OCI-LY1 (cell line): Measurements from ENCODE around the gene HYCC2.

Experiments
- H2AFZ ChIP-seq: fragments of 200-600 bp; sonication (generic), shearing (Covaris generic); 2 replicates; pipeline ENCODE4 v1.6.0; 2014; ENCODE audit warnings: antibody characterized with exemption, mild to moderate bottlenecking, low read length
- H3F3A ChIP-seq: fragments of 200-600 bp; sonication (generic), shearing (Covaris generic); 2 replicates; pipeline ENCODE4 v1.6.0; 2014; ENCODE audit warnings: mild to moderate bottlenecking, antibody characterized with exemption, low read length, moderate library complexity; ENCODE audit not compliant: insufficient read depth
- H3K27ac ChIP-seq: fragments of 200-600 bp; sonication (generic); 2 replicates; pipeline ENCODE4 v1.5.1; 2014; ENCODE audit warnings: low read length, mixed run types, mild to moderate bottlenecking, low read depth; ENCODE audit not compliant: poor library complexity, severe bottlenecking
- H3K27me3 ChIP-seq: fragments of 200-600 bp; sonication (generic); 2 replicates; pipeline ENCODE4 v1.6.0; 2014; ENCODE audit warnings: antibody characterized with exemption, mild to moderate bottlenecking, low read length, moderate library complexity; ENCODE audit not compliant: insufficient read depth
- H3K36me3 ChIP-seq: fragments of 200-600 bp; sonication (generic); 2 replicates; pipeline ENCODE4 v1.6.1; 2014; ENCODE audit warnings: mild to moderate bottlenecking, antibody characterized with exemption, low read length, moderate library complexity, mixed read lengths; ENCODE audit not compliant: insufficient read depth
- H3K4me1 ChIP-seq: fragments of 200-600 bp; sonication (generic); 2 replicates; pipeline ENCODE4 v1.5.1; 2014; ENCODE audit warnings: mild to moderate bottlenecking, low read length, moderate library complexity; ENCODE audit not compliant: insufficient read depth, severe bottlenecking
- H3K4me2 ChIP-seq: fragments of 200-600 bp; sonication (generic), shearing (Covaris generic); 2 replicates; pipeline ENCODE4 v1.6.1; 2014; ENCODE audit warnings: low read length
- H3K4me3 ChIP-seq: fragments of 200-600 bp; sonication (generic); 2 replicates; pipeline ENCODE4 v1.5.1; 2014; ENCODE audit warnings: low read length, low read depth, mild to moderate bottlenecking, mixed read lengths; ENCODE audit not compliant: poor library complexity, severe bottlenecking
- H3K79me2 ChIP-seq: fragments of 200-600 bp; shearing (Covaris generic); 2 replicates; pipeline ENCODE4 v1.6.1; 2016; ENCODE audit warnings: mixed run types, low read length, mixed read lengths; ENCODE audit not compliant: insufficient read depth
- H3K9ac ChIP-seq: fragments of 200-600 bp; sonication (generic), shearing (Covaris generic); 2 replicates; pipeline ENCODE4 v1.6.1; 2014; ENCODE audit warnings: mild to moderate bottlenecking, low read length, mixed read lengths
- H3K9me2 ChIP-seq: fragments of 200-600 bp; sonication (generic), shearing (Covaris generic); 2 replicates; pipeline ENCODE4 v1.6.1; 2014; ENCODE audit warnings: low read depth, mild to moderate bottlenecking, low read length, mixed read lengths
- H3K9me3 ChIP-seq: fragments of 200-600 bp; shearing (Covaris generic); 2 replicates; pipeline ENCODE4 v1.6.1; 2014; ENCODE audit warnings: low read length, mixed read lengths
- H4K20me1 ChIP-seq: fragments of 200-600 bp; sonication (generic), shearing (Covaris generic); 2 replicates; pipeline ENCODE4 v1.6.0; 2016; ENCODE audit warnings: mild to moderate bottlenecking, low read length; ENCODE audit not compliant: insufficient read depth
- CTCF ChIP-seq: fragments of 200-600 bp; sonication (generic), shearing (Covaris generic); IDR thresholded peaks from 2 replicates; pipeline ENCODE4 v1.5.1; 2017; ENCODE audit warnings: mild to moderate bottlenecking, antibody characterized with exemption, low read length, moderate library complexity, mixed read lengths
- EZH2 ChIP-seq: fragments of 200-600 bp; sonication (generic), shearing (Covaris generic); IDR thresholded peaks from 2 replicates; pipeline ENCODE4 v1.8.0; 2017; ENCODE audit warnings: borderline replicate concordance, mixed run types, mild to moderate bottlenecking, antibody characterized with exemption, low read length, moderate library complexity, mixed read lengths

Gene HYCC2

GRCh38 chr2:201100497-201100896 is 29.0 kb upstream of the HYCC2 start:
- Histone ChIP-seq H3K27ac (no peak overlapping the region), H3K36me3 (no peaks in the 10 kb centered on the region), H3K9me3 (no peaks in the 10 kb centered on the region), H4K20me1 (no peaks in the 10 kb centered on the region), H3K4me1 (no peaks in the 10 kb centered on the region), H3F3A (no peaks in the 10 kb centered on the region), H3K9ac (no peak overlapping the region), H3K4me2 (no peak overlapping the region), H3K79me2 (no peaks in the 10 kb centered on the region), H3K27me3 (no peaks in the 10 kb centered on the region), H2AFZ (no peak overlapping the region), H3K4me3 (no peak overlapping the region), H3K9me2 (no peaks in the 10 kb centered on the region)
- TF ChIP-seq EZH2 (no peak), CTCF (no peak)

GRCh38 chr2:201093573-201093972 is 22.1 kb upstream of the HYCC2 start:
- Histone ChIP-seq H2AFZ (no peak overlapping the region), H3K4me2 (no peak overlapping the region), H4K20me1 (no peaks in the 10 kb centered on the region), H3K9me3 (no peaks in the 10 kb centered on the region), H3K4me3 (no peak overlapping the region), H3K4me1 (no peaks in the 10 kb centered on the region), H3K79me2 (no peaks in the 10 kb centered on the region), H3K9ac (no peak overlapping the region), H3K9me2 (no peaks in the 10 kb centered on the region), H3K27ac (no peak overlapping the region), H3K36me3 (peaks cover 6% of the 10 kb centered on the region), H3F3A (no peaks in the 10 kb centered on the region), H3K27me3 (no peaks in the 10 kb centered on the region)
- TF ChIP-seq CTCF (no peak), EZH2 (no peak)

GRCh38 chr2:201090574-201090973 is 19.1 kb upstream of the HYCC2 start:
- Histone ChIP-seq H3K79me2 (no peaks in the 10 kb centered on the region), H3K36me3 (peaks cover 25% of the 10 kb centered on the region), H3K4me1 (no peaks in the 10 kb centered on the region), H3K27me3 (no peaks in the 10 kb centered on the region), H4K20me1 (no peaks in the 10 kb centered on the region), H2AFZ (no peak overlapping the region), H3K4me2 (no peak overlapping the region), H3K9me2 (no peaks in the 10 kb centered on the region), H3K9me3 (no peaks in the 10 kb centered on the region), H3K9ac (no peak overlapping the region), H3K27ac (no peak overlapping the region), H3K4me3 (no peak overlapping the region), H3F3A (no peaks in the 10 kb centered on the region)
- TF ChIP-seq EZH2 (no peak), CTCF (no peak)
